Mammary epithelial cell (primary cell): Measurements from ENCODE around the gene DIS3L2.

ENCODE experiments used
- CTCF ChIP-seq, 2 donors: IDR thresholded peaks in 1 of 2; conservative IDR thresholded peaks in 1 of 2; 2 replicates each; pipeline ENCODE4 v1.5.1; 2011 to 2012; ENCODE audit warnings: inconsistent platforms in 2 of 2, low read length in 2 of 2, mild to moderate bottlenecking in 2 of 2, control low read depth in 1 of 2, low read depth in 1 of 2; ENCODE audit not compliant: insufficient read depth in 1 of 2; ENCODE audit errors: extremely low read depth in 1 of 2
- EZH2 ChIP-seq: IDR thresholded peaks from 2 replicates; pipeline ENCODE4 v1.6.1; 2012; ENCODE audit warnings: low read length, inconsistent platforms, borderline replicate concordance

DNA sequence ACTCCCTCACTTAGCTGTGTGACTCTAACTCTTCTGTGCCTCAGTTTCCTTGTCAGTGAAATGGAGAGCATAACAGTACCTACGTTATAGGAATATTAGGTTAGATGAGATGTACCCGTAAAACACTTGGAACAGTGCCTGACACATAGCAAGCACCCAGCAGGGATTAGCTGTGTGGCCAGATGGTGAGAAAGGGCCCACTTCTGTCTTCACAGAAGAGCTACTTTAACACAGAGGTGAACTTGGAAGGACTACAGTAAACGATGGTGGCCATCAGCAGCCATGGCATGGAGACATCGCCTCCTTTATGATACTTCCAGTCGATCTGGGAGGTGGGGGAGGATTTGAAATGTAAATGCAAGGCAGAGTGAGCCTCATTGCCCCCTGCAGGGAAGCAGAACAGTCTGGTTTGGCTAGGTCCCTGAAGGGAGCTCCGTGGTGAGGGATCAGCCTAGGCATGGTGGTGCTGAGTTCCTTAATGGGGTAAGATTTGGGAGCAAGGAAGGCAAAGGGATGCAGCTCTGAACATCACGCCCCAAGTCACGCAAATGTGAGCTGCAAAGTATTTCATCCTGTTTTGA lies 315.3 kb downstream of the DIS3L2 start:
- TF ChIP-seq CTCF (conservative IDR thresholded peaks at IDR 0.05 in 1 of 2, IDR thresholded peaks at IDR 0.05 in 1 of 2; ENCODE audit: extremely low read depth in 1 of 2, insufficient read depth in 1 of 2, low read depth in 1 of 2, low read length in 2 of 2) (no peak), EZH2 (no peak)
